ENCODE data around the gene BTBD16. TPM values are rescaled to one million over a fixed set of nuclear protein-coding genes. Genes with fewer than 3 reads are reported as not detected.

Gene BTBD16
- total RNA-seq, 2 experiments from 2014 or later = not detected

DNA sequence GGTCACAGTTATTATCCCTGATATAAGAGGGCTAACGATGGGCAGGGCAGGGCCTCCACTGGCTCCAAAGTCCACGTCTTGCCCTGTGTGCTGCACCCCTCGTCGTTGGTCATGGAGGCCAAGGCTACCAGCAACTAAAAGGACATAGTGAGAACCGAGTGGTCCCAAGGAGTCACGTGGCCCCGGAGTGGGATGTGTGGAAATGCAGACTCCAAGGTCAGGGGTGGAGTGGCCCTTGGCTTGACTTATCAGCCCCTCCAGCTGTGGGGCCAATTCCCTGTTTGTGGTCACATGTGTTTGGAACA lies 30.7 kb downstream of the BTBD16 start:
- Mint-ChIP-seq H3K27ac (no peak overlapping the region), H3K27me3 (ENCODE audit: low read depth) (peaks cover 17% of the 10 kb centered on the region), H3K4me1 (ENCODE audit: low read depth) (peaks cover 4% of the 10 kb centered on the region), H3K4me3 (no peak overlapping the region), H3K9me3 (ENCODE audit: insufficient read depth) (no peaks in the 10 kb centered on the region), H3K36me3 (ENCODE audit: low read depth) (no peaks in the 10 kb centered on the region)
- ATAC-seq = no peak
- ChIA-PET CTCF (interaction anchor here (0.8 to 1.5 kb wide), 5 partner anchors 22 to 264 kb away, joined by 3 to 9 read pairs (median 5); no protein-coding TSS in a partner anchor), POLR2A (no interaction called here)
- no peak for DNase-seq

DNA sequence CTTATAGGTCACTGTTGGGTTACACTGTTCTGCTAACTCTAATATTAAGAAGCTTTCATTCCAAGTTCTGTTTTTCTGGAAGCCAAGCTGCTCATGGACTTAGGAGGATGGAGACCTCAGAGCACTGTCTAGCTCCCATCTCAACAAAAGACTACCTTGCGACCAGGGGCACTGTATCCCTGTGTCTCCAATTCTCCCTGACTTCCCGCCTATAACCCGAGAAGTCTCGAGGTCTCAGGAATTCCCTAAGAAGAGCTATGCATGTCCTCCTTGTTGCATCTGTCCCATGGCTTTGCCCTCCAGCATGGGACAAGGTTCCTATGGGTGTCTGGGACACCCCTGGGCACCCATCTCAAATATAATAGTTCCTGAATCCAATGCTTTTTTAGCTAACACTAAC lies 31.2 kb downstream of the BTBD16 start:
- DNase-seq = no peak
- Mint-ChIP-seq H3K4me3 (no peak overlapping the region), H3K27me3 (ENCODE audit: low read depth) (peaks cover 14% of the 10 kb centered on the region), H3K36me3 (ENCODE audit: low read depth) (no peaks in the 10 kb centered on the region), H3K4me1 (ENCODE audit: low read depth) (peaks cover 4% of the 10 kb centered on the region), H3K9me3 (ENCODE audit: insufficient read depth) (no peaks in the 10 kb centered on the region), H3K27ac (no peak overlapping the region)
- no peak for ATAC-seq
- ChIA-PET CTCF (interaction anchor here (0.8 to 1.5 kb wide), 5 partner anchors 22 to 263 kb away, joined by 3 to 9 read pairs (median 5); no protein-coding TSS in a partner anchor), POLR2A (no interaction called here)

DNA sequence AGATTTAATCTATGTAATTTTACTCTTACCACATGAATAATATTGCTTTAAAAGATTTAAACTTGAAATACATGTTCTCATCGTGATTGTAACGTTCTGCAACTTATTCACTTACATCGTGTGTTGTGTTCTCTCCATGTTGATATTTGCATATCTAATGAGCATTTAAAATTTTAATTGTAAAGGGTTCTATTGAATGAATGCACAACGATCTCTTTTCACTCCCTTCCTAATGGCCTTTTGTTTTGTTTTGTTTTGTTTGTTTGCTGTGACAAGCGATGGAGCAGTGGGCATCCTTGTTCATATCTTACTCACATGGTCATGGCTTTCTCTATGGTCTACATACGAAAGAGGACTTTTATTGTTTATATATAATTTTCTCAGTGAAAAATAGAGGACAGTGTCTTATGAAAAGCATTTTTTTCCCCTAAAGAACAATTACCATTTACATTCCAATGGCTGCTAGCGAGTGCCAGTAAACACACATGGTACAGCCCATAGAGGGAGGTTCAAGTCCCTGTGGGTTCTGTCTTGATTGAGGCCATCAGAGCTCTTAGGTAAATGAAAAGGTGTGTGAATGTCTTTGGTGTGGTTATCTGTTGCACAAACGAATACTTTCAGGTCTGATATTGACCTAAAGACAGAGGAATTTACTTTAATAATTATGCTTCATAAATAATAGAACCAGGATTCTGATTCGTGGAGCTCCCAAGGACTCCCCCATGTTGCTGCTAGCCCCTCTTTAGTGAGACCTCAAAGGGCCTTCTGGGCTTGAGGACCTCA lies 32.4 kb downstream of the BTBD16 start:
- Mint-ChIP-seq H3K4me1 (ENCODE audit: low read depth) (peaks cover 4% of the 10 kb centered on the region), H3K4me3 (no peak overlapping the region), H3K36me3 (ENCODE audit: low read depth) (no peaks in the 10 kb centered on the region), H3K27me3 (ENCODE audit: low read depth) (peaks cover 18% of the 10 kb centered on the region), H3K27ac (no peak overlapping the region), H3K9me3 (ENCODE audit: insufficient read depth) (no peaks in the 10 kb centered on the region)
- ATAC-seq (no peak), DNase-seq (no peak)
- POLR2A ChIA-PET = no interaction called here
- CTCF ChIA-PET = interaction anchor here (1.3 kb wide), 1 partner anchor 132 kb away, joined by 5 read pairs; no protein-coding TSS in a partner anchor

DNA sequence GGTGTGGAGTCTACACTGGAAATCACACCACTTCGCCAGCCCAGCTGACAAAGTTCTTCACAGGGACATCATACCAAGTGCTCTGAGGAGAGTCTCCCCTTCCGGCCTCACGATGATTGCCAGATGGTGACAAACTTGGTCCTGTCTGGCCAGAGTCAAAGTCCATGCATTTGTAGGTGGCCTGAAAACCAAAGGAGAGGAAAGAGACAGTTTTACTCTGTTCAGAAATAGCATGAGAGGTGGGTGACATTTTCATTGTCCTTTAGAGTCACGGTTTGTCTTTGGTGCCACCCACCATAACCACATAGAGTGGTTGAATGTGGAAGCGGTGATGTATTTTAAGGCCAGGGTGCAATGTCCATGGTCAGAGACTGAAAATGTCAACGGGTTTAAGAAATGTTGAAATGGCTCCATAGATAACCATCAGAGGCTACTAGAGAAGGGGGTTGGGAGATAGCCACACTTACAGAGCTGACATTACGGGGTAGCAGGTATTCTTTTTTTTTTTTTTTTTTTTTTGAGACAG lies 33.0 kb downstream of the BTBD16 start:
- peaks cover 15% of the 10 kb centered on the region for H3K27me3 Mint-ChIP-seq (ENCODE audit: low read depth)
- H3K9me3 Mint-ChIP-seq (ENCODE audit: insufficient read depth) = no peaks in the 10 kb centered on the region
- ChIA-PET POLR2A (no interaction called here), CTCF (interaction anchor here (1.3 kb wide), 1 partner anchor 131 kb away, joined by 5 read pairs; no protein-coding TSS in a partner anchor)
- no peak for DNase-seq
- peaks cover 2% of the 10 kb centered on the region for H3K4me1 Mint-ChIP-seq (ENCODE audit: low read depth)
- H3K4me3 Mint-ChIP-seq = no peak overlapping the region
- no peak for ATAC-seq
- no peaks in the 10 kb centered on the region for H3K36me3 Mint-ChIP-seq (ENCODE audit: low read depth)
- no peak overlapping the region for H3K27ac Mint-ChIP-seq

DNA sequence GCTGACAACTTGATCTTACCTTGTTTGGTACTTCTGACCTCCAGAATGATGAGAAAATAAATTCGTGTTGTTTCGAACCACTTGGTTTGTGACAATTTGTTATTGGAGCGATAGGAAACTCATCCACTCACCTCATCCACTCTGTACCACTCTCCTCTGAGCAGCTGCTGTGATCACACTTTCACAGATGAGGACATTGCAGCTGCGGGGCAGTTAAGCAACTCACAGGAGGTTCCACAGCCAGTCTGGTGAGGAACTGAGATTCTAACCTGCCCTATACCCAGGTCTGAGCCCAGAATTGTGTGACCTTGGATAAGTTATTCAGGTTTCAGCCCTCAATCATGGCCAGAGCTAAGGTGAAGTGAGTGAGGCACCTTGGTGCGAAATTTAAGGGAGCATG lies 35.2 kb downstream of the BTBD16 start:
- H3K4me3 Mint-ChIP-seq = no peak overlapping the region
- no peaks in the 10 kb centered on the region for H3K9me3 Mint-ChIP-seq (ENCODE audit: insufficient read depth)
- ChIA-PET CTCF (interaction anchor here (1.5 to 3.1 kb wide), 2 partner anchors 7 to 260 kb away, joined by 3 to 8 read pairs; no protein-coding TSS in a partner anchor), POLR2A (no interaction called here)
- no peaks in the 10 kb centered on the region for H3K36me3 Mint-ChIP-seq (ENCODE audit: low read depth)
- no peak overlapping the region for H3K27ac Mint-ChIP-seq
- ATAC-seq (no peak), DNase-seq (no peak)
- H3K4me1 Mint-ChIP-seq (ENCODE audit: low read depth) = no peaks in the 10 kb centered on the region
- peaks cover 15% of the 10 kb centered on the region for H3K27me3 Mint-ChIP-seq (ENCODE audit: low read depth)

DNA sequence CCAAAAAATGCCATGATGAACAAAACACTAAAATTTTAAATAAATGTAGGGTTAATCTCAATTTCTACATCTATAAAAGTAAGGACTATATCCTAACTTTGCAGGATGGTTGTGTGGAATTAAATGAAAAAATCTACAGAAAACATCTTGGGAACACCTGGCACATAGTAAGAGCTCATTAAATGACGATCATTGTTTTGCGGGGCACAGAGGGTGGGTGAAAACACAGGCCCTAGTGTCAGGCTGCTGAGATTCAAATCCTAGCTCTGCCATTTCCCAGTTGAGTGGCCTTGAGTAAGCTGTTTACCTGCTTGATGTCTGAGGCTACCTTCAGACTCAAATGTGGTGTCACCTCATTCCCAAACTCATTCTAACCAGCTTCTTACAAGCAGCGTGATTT lies 35.6 kb downstream of the BTBD16 start:
- Mint-ChIP-seq H3K27me3 (ENCODE audit: low read depth) (peaks cover 13% of the 10 kb centered on the region), H3K4me1 (ENCODE audit: low read depth) (no peaks in the 10 kb centered on the region), H3K36me3 (ENCODE audit: low read depth) (no peaks in the 10 kb centered on the region), H3K27ac (no peak overlapping the region), H3K4me3 (no peak overlapping the region), H3K9me3 (ENCODE audit: insufficient read depth) (no peaks in the 10 kb centered on the region)
- DNase-seq = no peak
- POLR2A ChIA-PET = no interaction called here
- no peak for ATAC-seq
- CTCF ChIA-PET = interaction anchor here (1.5 to 3.1 kb wide), 2 partner anchors 8 to 260 kb away, joined by 3 to 8 read pairs; no protein-coding TSS in a partner anchor

DNA sequence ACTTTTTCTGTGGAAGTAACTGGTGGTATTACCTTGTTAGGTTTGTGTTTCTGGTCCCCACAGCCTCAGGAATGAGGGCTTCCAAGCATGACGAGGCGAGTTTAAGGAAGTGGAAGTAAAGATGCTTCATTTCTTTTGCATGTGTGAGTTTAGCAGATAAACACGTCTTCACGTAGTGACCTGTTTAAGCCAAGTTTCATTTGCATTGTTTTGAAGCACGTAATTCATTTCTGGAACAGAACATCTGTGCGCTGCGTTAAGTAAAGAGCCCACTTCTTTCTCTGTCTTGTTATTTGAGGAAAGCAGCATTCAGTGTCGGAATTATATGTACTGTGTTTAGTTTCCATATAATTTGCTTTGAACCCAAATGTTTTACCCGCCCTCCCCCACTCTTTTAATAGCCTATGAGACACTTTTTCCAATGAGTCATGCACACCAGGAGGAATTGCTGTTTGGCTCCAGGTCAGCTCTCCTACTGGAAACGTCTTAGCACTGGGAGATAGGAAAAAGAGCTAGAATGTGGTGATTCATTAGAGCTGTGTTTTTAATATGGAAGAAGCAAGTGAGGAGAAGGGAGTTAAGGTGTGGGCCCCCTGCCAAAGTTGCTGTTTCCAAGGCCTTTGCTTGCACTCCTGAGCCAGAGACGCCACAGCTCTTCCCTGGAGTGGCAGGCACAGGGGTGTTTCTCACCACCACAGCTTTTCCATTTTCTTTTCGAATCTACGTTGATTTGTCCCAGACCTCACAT lies 36.7 kb downstream of the BTBD16 start:
- H3K4me3 Mint-ChIP-seq = no peak overlapping the region
- no peaks in the 10 kb centered on the region for H3K36me3 Mint-ChIP-seq (ENCODE audit: low read depth)
- peaks cover 18% of the 10 kb centered on the region for H3K27me3 Mint-ChIP-seq (ENCODE audit: low read depth)
- no peaks in the 10 kb centered on the region for H3K9me3 Mint-ChIP-seq (ENCODE audit: insufficient read depth)
- H3K4me1 Mint-ChIP-seq (ENCODE audit: low read depth) = no peaks in the 10 kb centered on the region
- ATAC-seq (no peak), DNase-seq (no peak)
- CTCF ChIA-PET = interaction anchor here (1.0 to 3.1 kb wide), 2 partner anchors 9 to 127 kb away, joined by 3 to 8 read pairs; no protein-coding TSS in a partner anchor
- POLR2A ChIA-PET = no interaction called here
- no peak overlapping the region for H3K27ac Mint-ChIP-seq

DNA sequence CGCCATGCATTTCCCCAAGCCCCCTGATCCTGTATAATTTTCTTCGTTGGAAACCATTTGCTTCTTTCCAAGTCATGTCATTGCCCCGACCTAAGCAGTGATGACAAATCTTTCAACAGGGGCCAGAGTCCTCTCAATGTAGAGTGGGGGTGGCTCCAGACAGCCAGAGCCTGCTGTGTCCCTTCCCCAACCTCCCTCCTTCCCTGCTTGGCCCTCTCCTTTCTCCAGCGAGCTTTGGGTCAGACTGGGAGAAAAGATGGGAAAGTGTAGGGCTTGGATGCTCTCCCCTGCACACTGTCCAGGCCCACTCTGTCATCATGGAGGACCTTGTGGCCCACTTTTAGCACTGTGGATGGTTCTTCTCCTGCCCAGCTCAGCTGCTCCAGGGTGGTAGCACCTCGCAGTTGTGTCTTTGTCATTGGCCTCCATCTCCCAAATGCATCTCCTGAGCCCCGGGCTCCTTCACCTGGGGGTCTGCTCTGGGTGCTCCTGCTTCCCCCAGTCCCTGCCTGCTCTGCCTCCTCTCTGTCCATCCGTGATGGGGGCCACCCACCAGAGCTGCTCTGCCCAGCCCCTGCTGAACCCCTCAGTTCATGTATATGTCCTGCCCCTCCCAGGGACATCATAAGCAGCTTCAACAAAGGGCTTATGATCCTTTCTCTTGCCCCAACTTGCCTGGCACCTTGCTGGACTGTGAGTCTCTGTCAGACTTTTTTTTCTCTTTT lies 37.5 kb downstream of the BTBD16 start:
- DNase-seq = no peak
- peaks cover 16% of the 10 kb centered on the region for H3K27me3 Mint-ChIP-seq (ENCODE audit: low read depth)
- no peaks in the 10 kb centered on the region for H3K9me3 Mint-ChIP-seq (ENCODE audit: insufficient read depth)
- H3K4me1 Mint-ChIP-seq (ENCODE audit: low read depth) = no peaks in the 10 kb centered on the region
- CTCF ChIA-PET = interaction anchor here (1.0 to 3.1 kb wide), 3 partner anchors 10 to 126 kb away, joined by 3 to 8 read pairs (median 4); no protein-coding TSS in a partner anchor
- POLR2A ChIA-PET = no interaction called here
- no peaks in the 10 kb centered on the region for H3K36me3 Mint-ChIP-seq (ENCODE audit: low read depth)
- ATAC-seq = no peak
- no peak overlapping the region for H3K27ac Mint-ChIP-seq
- no peak overlapping the region for H3K4me3 Mint-ChIP-seq

DNA sequence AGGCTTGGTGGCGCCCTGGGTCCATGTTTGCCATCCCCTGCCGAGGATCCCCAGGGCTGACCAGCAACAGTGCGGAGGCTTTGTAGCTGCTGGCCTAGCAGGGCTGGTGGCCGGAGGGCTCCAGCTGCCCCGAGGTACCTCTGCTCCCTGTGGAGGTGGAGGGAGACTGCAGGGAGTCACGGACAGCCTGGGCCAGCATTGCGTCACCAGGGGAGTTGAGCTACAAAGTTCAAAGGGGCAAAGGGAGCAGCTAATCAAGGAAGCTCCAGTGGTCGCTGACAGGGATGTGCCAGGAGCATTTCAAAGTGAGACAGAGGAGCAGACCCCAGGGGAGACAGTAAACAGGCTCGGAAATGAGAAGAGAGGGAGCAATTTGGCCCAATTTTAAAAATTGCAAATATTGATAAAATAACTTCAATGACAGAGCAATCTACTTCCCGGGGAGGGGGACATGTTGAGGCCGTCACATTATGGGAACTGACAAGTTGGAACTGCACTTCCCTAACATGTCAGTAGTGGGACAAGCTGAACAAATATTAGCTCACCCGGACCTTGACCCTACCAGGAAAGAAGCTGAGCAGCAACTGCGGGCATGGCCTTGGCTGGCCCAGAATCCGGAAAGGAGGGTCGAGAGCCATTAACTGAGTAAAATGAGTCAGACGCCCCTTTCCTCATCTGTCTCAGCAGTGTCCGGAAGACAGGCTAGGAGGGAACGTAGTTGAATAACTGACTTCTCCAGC lies 39.4 kb downstream of the BTBD16 start:
- POLR2A ChIA-PET = no interaction called here
- no peaks in the 10 kb centered on the region for H3K9me3 Mint-ChIP-seq (ENCODE audit: insufficient read depth)
- no peak for DNase-seq

DNA sequence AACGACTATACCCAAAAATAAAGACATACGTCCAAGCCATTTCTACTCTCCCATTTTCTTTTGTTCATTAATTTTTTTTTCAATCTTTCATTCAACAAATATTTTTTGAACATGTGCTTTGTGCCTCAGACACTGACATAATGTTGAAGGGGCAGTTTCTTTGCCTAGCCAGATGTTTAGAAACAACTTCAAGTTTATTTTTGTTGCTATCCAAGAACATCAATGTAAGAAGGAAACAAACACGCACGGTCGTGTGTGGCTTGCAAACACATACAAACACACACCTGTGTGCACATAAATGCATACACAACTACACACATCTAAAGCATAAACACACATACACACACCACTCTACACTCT lies 39.9 kb downstream of the BTBD16 start:
- ChIA-PET CTCF (interaction anchor here (1.7 to 2.0 kb wide), 2 partner anchors 12 to 124 kb away, joined by 5 to 11 read pairs; no protein-coding TSS in a partner anchor), POLR2A (no interaction called here)
- no peak for ATAC-seq
- DNase-seq = no peak
- Mint-ChIP-seq H3K27ac (no peak overlapping the region), H3K9me3 (ENCODE audit: insufficient read depth) (no peaks in the 10 kb centered on the region), H3K27me3 (ENCODE audit: low read depth) (peaks cover 19% of the 10 kb centered on the region), H3K4me1 (ENCODE audit: low read depth) (no peaks in the 10 kb centered on the region), H3K4me3 (no peak overlapping the region), H3K36me3 (ENCODE audit: low read depth) (no peaks in the 10 kb centered on the region)

More for the DNA sequence above, 39.4 kb downstream of the BTBD16 start:
- no peak for ATAC-seq
- Mint-ChIP-seq H3K36me3 (ENCODE audit: low read depth) (no peaks in the 10 kb centered on the region), H3K4me1 (ENCODE audit: low read depth) (no peaks in the 10 kb centered on the region), H3K27me3 (ENCODE audit: low read depth) (peaks cover 19% of the 10 kb centered on the region), H3K27ac (no peak overlapping the region), H3K4me3 (no peak overlapping the region)
- CTCF ChIA-PET = interaction anchor here (1.8 to 2.0 kb wide), 2 partner anchors 11 to 32 kb away, joined by 4 to 11 read pairs; no protein-coding TSS in a partner anchor

DNA sequence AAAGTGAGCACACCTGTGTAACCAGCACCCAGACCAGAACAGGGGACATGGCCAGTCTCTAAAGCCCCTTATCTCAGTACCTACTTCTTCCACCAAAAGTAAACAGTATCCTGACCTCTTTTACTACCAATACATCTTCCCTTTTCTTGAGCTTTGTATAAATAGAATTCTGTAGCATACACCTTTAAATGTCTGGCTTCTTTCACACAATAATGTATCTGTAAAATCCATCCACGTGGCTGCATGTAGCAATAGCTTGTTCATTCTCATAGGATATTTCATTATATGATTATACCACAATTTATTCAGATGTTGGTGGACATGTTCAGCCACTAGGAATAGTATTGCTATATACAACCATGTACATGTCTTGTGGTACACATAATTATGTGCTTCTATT lies 40.6 kb downstream of the BTBD16 start:
- Mint-ChIP-seq H3K27me3 (ENCODE audit: low read depth) (peaks cover 19% of the 10 kb centered on the region), H3K36me3 (ENCODE audit: low read depth) (no peaks in the 10 kb centered on the region), H3K27ac (no peak overlapping the region), H3K9me3 (ENCODE audit: insufficient read depth) (no peaks in the 10 kb centered on the region), H3K4me3 (no peak overlapping the region), H3K4me1 (ENCODE audit: low read depth) (no peaks in the 10 kb centered on the region)
- ChIA-PET CTCF (interaction anchor here (1.7 to 2.0 kb wide), 2 partner anchors 12 to 123 kb away, joined by 5 to 11 read pairs; no protein-coding TSS in a partner anchor), POLR2A (no interaction called here)
- no peak for ATAC-seq
- DNase-seq = no peak

All from activated CD8-positive, alpha-beta T cell treated with anti-CD3 and anti-CD28 coated beads, Interleukin-2, amount 10 ng/mL, durations not matched to agents 7 days and 5 days (primary cell).